GM19035 (cell line): Measurements from ENCODE around the gene NDUFB1.

ENCODE experiments used
- ATAC-seq: cut with Tn5 transposase; IDR thresholded peaks from one replicate; pipeline ENCODE4 v1.9.1; 2021; ENCODE audit not compliant: unreplicated experiment

The NDUFB1 gene

GRCh38 chr14:92099802-92100201 is 21.7 kb downstream of the NDUFB1 start:
- ATAC-seq, result no peak

DNA sequence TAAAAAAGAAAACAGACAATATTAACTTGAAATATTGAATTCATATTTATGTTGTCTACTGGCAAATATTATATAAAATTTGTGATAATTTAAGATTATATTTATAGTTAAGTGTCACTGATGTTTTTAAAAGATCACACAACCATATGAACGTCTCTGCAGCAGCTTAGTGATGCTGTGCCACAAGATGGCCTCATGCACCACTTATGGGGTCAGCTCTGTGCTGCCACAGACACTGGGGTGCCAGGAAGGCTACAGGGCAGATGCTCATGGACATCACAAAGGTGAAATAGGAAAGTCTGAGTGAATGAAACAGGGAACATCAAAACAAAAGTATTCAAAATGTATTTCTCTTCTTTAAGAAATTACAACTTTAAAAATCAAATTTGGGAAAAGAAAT is 28.2 kb downstream of the NDUFB1 start:
- no peak for ATAC-seq

- no peak for ATAC-seq
Measured at GRCh38 chr14:92088494-92088893, 33.0 kb downstream of the NDUFB1 start.

GRCh38 chr14:92074555-92074954 is 47.0 kb downstream of the NDUFB1 start:
- no peak for ATAC-seq
